Measurements from ENCODE around the gene PDE6G.

GRCh38 chr17:81648707-81649085 is 7.6 kb downstream of the PDE6G start:
- no peak for TF ChIP-seq POLR2AphosphoS5 (IDR thresholded peaks at IDR 0.05; ENCODE audit: insufficient read depth in 1 of 2, low read depth in 1 of 2)
- TF ChIP-seq CTCF (IDR thresholded peaks at IDR 0.05) = no peak
- TF ChIP-seq POLR2A (IDR thresholded peaks at IDR 0.05) = no peak
